Colonic mucosa (tissue), 4 donors: ENCODE measurements around the gene FDX1. TPM values are rescaled to one million over a fixed set of nuclear protein-coding genes. Genes with fewer than 3 reads are reported as not detected.

Source experiments
- DNase-seq: peaks from one replicate; pipeline ENCODE4 v3.0.0-alpha.2; 2020
- H3K27ac ChIP-seq: fragments of 200-600 bp; one replicate; pipeline ENCODE4 v1.8.0; 2021
- H3K27me3 ChIP-seq: fragments of 200-600 bp; one replicate; pipeline ENCODE4 v1.8.0; 2021
- H3K36me3 ChIP-seq: fragments of 200-600 bp; one replicate; pipeline ENCODE4 v1.8.0; 2021
- H3K4me1 ChIP-seq: fragments of 200-600 bp; one replicate; pipeline ENCODE4 v1.8.0; 2021; ENCODE audit warnings: mild to moderate bottlenecking
- H3K4me3 ChIP-seq: fragments of 200-600 bp; one replicate; pipeline ENCODE4 v1.8.0; 2021
- H3K9ac ChIP-seq, 2 donors: one replicate each; pipeline ENCODE4 v1.7.0; 2013; ENCODE audit warnings: control low read depth in 2 of 2, low read depth in 2 of 2, low read length in 2 of 2
- H3K9me3 ChIP-seq: fragments of 200-600 bp; one replicate; pipeline ENCODE4 v1.8.0; 2021
- CTCF ChIP-seq: fragments of 200-600 bp; IDR thresholded peaks from one replicate; pipeline ENCODE4 v1.8.0; 2022; ENCODE audit warnings: antibody characterized with exemption, mild to moderate bottlenecking
- intact Hi-C: fragments of 100-400 bp; cut with DNase I; formaldehyde crosslinking; loops from one replicate; pipeline ENCODE4 v1.14.1; 2022
- total RNA-seq, 2 donors: library from RNA; stranded (reverse); fragmentation: NEBNext Ultra II Directional in 1 of 2; extraction: Animal tissue kit (Norgen Biotek cat#: 25700) in 1 of 2; gene quantifications; one replicate each; pipeline ENCODE4 v1.2.1, GENCODE V29; 2021
- donor health status: healthy.
- donor health status: DM: no; HTN: no; CAD: no.
- donor health status: DM: no; HTN: no; CAD: no.

FDX1 gene
- total RNA-seq, 2 donors from 2014 or later, result 19.0 to 23.7 TPM

GRCh38 chr11:110490886-110491285, 61.1 kb downstream of the FDX1 start:
- DNase-seq, result no peak
- TF ChIP-seq CTCF, result no peak
- H3K4me1 ChIP-seq, result no peaks in the 10 kb centered on the region
- no peak overlapping the region for H3K27ac ChIP-seq
- H3K9me3 ChIP-seq, result no peaks in the 10 kb centered on the region
- no peak overlapping the region for H3K4me3 ChIP-seq
- H3K9ac ChIP-seq, result no peak overlapping the region
- intact Hi-C loops, result no loop called here
- no peaks in the 10 kb centered on the region for H3K27me3 ChIP-seq
- no peaks in the 10 kb centered on the region for H3K36me3 ChIP-seq

GRCh38 chr11:110491577-110492320, 62.0 kb downstream of the FDX1 start:
- no peak overlapping the region for H3K27ac ChIP-seq
- no peak for TF ChIP-seq CTCF
- no peaks in the 10 kb centered on the region for H3K27me3 ChIP-seq
- no peaks in the 10 kb centered on the region for H3K36me3 ChIP-seq
- no peak overlapping the region for H3K4me3 ChIP-seq
- no peaks in the 10 kb centered on the region for H3K9me3 ChIP-seq
- DNase-seq, result no peak
- no peak overlapping the region for H3K9ac ChIP-seq
- intact Hi-C loops, result no loop called here
- no peaks in the 10 kb centered on the region for H3K4me1 ChIP-seq

- TF ChIP-seq CTCF, result no peak
- Histone ChIP-seq H3K4me3 (no peak overlapping the region), H3K9ac (no peak overlapping the region), H3K4me1 (no peaks in the 10 kb centered on the region), H3K27me3 (no peaks in the 10 kb centered on the region), H3K9me3 (no peaks in the 10 kb centered on the region), H3K27ac (no peak overlapping the region), H3K36me3 (no peaks in the 10 kb centered on the region)
- DNase-seq, result no peak
- intact Hi-C loops, result no loop called here
Observed at GRCh38 chr11:110492321-110492685, 62.6 kb downstream of the FDX1 start.

- Histone ChIP-seq H3K4me1 (no peaks in the 10 kb centered on the region), H3K27me3 (no peaks in the 10 kb centered on the region), H3K36me3 (no peaks in the 10 kb centered on the region), H3K4me3 (no peak overlapping the region), H3K27ac (no peak overlapping the region), H3K9me3 (no peaks in the 10 kb centered on the region), H3K9ac (no peak overlapping the region)
- no peak for DNase-seq
- TF ChIP-seq CTCF, result no peak
- intact Hi-C loops, result no loop called here
Observed at GRCh38 chr11:110493346-110493745, 63.6 kb downstream of the FDX1 start.

GRCh38 chr11:110497231-110497978, 67.7 kb downstream of the FDX1 start:
- DNase-seq, result no peak
- Histone ChIP-seq H3K27me3 (no peaks in the 10 kb centered on the region), H3K4me1 (no peaks in the 10 kb centered on the region), H3K36me3 (no peaks in the 10 kb centered on the region), H3K9ac (no peak overlapping the region), H3K4me3 (no peak overlapping the region), H3K27ac (no peak overlapping the region), H3K9me3 (no peaks in the 10 kb centered on the region)
- intact Hi-C loops, result no loop called here
- no peak for TF ChIP-seq CTCF
